ENCODE measurements around the gene TMEM119. TPM values are rescaled to one million over a fixed set of nuclear protein-coding genes. Genes with fewer than 3 reads are reported as not detected.

TMEM119 gene
- total and polyA plus RNA-seq, 10 of the 15 experiments (the other 5 are each of a cell fraction or from before 2014, with no cell fraction given): 0.11 to 0.44 (median 0.19) TPM; not detected in 5

DNA sequence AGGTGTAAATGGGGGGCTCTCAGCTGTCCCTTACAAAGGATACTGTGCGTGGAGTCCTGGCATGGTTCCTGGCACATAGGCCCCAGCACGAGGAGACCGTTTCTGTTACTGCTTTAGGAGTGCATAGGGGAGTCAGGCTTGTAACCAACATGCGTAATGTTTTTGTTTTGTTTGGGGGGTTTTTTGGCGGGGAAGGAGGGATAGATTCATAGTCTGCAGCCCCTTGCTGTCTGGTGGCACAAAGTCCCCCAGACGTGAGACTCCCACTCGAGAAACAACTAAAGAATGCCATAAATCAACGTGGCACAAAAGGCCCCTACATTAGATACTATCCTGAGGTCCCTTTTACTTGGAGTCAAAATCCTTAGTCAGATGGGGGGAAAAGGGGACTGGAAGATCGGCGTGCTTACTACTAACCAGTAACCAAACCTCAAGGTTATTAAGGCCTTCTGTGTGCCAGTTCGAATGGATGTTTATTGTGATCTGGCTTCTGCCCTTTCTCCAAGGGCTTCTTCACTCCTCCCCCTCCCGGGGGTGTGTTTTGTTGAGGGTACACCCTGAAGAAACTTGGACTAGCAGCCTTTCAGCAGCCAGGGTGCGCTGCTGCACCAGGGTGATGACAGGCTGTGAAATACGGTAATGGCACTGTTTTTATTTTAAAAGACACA is 34.6 kb downstream of the TMEM119 start (continued):
- TF ChIP-seq ZNF274 (IDR thresholded peaks at IDR 0.05; ENCODE audit: insufficient read depth, insufficient read length) (no peak), JUNB (IDR thresholded peaks at IDR 0.05) (no peak), RAD21 (IDR thresholded peaks at IDR 0.05; ENCODE audit: insufficient read depth, low read depth, low read length) (peak; percentile 99), MEF2B (IDR thresholded peaks at IDR 0.05; ENCODE audit: partially characterized antibody, poor library complexity, severe bottlenecking) (peak; percentile 39), YY1 (IDR thresholded peaks at IDR 0.05; ENCODE audit: low read depth, low read length) (peak; percentile 88), JUND (IDR thresholded peaks at IDR 0.05; ENCODE audit: low read depth, low read length) (peak; percentile 37; the same call in 1 of the 2 replicates), NFIC (IDR thresholded peaks at IDR 0.05; ENCODE audit: low read depth, low read length) (no peak), BMI1 (IDR thresholded peaks at IDR 0.05; ENCODE audit: borderline replicate concordance) (no peak), RB1 (IDR thresholded peaks at IDR 0.05; ENCODE audit: borderline replicate concordance) (0 out of 2 replicates have a peak, but pooled peaks have one; percentile 15), ESRRA (IDR thresholded peaks at IDR 0.05; ENCODE audit: low read length) (peak; percentile 61; the same call in 1 of the 2 replicates), NRF1 (conservative IDR thresholded peaks at IDR 0.05; ENCODE audit: low read depth, low read length) (no peak), MXI1 (IDR thresholded peaks at IDR 0.05; ENCODE audit: low read depth, low read length) (peak; percentile 76), EP300 (IDR thresholded peaks at IDR 0.05; ENCODE audit: borderline replicate concordance in 1 of 2, control insufficient read depth in 1 of 2, low read depth in 2 of 2, low read length in 2 of 2) (peak in 1 of 2 experiments; percentile 37; a peak in 1 of 4 replicates), ZSCAN29 (IDR thresholded peaks at IDR 0.05) (no peak), ETV6 (conservative IDR thresholded peaks at IDR 0.05 in 1 of 2, IDR thresholded peaks at IDR 0.05 in 1 of 2; ENCODE audit: borderline replicate concordance in 1 of 2, low read depth in 1 of 2) (no peak), BACH1 (IDR thresholded peaks at IDR 0.05; ENCODE audit: borderline replicate concordance) (peak; percentile 34; the same call in 1 of the 2 replicates), TAF1 (IDR thresholded peaks at IDR 0.05; ENCODE audit: borderline replicate concordance, low read depth, low read length) (peak; percentile 62; the same call in 1 of the 2 replicates), BHLHE40 (IDR thresholded peaks at IDR 0.05; ENCODE audit: borderline replicate concordance in 1 of 2, low read depth in 2 of 2, low read length in 1 of 2) (peak; percentile 25 to 53; a peak in 3 of 4 replicates)
- TF ChIP-seq, protein P1, sequence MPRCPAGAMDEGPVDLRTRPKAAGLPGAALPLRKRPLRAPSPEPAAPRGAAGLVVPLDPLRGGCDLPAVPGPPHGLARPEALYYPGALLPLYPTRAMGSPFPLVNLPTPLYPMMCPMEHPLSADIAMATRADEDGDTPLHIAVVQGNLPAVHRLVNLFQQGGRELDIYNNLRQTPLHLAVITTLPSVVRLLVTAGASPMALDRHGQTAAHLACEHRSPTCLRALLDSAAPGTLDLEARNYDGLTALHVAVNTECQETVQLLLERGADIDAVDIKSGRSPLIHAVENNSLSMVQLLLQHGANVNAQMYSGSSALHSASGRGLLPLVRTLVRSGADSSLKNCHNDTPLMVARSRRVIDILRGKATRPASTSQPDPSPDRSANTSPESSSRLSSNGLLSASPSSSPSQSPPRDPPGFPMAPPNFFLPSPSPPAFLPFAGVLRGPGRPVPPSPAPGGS (IDR thresholded peaks at IDR 0.05; ENCODE audit: borderline replicate concordance, insufficient read depth, low read depth, low read length, poor library complexity, severe bottlenecking): no peak
- TF ChIP-seq, protein P2, sequence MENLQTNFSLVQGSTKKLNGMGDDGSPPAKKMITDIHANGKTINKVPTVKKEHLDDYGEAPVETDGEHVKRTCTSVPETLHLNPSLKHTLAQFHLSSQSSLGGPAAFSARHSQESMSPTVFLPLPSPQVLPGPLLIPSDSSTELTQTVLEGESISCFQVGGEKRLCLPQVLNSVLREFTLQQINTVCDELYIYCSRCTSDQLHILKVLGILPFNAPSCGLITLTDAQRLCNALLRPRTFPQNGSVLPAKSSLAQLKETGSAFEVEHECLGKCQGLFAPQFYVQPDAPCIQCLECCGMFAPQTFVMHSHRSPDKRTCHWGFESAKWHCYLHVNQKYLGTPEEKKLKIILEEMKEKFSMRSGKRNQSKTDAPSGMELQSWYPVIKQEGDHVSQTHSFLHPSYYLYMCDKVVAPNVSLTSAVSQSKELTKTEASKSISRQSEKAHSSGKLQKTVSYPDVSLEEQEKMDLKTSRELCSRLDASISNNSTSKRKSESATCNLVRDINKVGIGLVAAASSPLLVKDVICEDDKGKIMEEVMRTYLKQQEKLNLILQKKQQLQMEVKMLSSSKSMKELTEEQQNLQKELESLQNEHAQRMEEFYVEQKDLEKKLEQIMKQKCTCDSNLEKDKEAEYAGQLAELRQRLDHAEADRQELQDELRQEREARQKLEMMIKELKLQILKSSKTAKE (IDR thresholded peaks at IDR 0.05; ENCODE audit: low read depth, poor library complexity, severe bottlenecking): peak; percentile 54
- TF ChIP-seq, protein P3, sequence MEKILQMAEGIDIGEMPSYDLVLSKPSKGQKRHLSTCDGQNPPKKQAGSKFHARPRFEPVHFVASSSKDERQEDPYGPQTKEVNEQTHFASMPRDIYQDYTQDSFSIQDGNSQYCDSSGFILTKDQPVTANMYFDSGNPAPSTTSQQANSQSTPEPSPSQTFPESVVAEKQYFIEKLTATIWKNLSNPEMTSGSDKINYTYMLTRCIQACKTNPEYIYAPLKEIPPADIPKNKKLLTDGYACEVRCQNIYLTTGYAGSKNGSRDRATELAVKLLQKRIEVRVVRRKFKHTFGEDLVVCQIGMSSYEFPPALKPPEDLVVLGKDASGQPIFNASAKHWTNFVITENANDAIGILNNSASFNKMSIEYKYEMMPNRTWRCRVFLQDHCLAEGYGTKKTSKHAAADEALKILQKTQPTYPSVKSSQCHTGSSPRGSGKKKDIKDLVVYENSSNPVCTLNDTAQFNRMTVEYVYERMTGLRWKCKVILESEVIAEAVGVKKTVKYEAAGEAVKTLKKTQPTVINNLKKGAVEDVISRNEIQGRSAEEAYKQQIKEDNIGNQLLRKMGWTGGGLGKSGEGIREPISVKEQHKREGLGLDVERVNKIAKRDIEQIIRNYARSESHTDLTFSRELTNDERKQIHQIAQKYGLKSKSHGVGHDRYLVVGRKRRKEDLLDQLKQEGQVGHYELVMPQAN (conservative IDR thresholded peaks at IDR 0.05): peak; percentile 40; the same call in 1 of the 2 replicates
- TF ChIP-seq, protein P4, sequence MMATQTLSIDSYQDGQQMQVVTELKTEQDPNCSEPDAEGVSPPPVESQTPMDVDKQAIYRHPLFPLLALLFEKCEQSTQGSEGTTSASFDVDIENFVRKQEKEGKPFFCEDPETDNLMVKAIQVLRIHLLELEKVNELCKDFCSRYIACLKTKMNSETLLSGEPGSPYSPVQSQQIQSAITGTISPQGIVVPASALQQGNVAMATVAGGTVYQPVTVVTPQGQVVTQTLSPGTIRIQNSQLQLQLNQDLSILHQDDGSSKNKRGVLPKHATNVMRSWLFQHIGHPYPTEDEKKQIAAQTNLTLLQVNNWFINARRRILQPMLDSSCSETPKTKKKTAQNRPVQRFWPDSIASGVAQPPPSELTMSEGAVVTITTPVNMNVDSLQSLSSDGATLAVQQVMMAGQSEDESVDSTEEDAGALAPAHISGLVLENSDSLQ (IDR thresholded peaks at IDR 0.05): no peak

All from GM12878 (cell line).